Fibroblast of lung (primary cell): Measurements from ENCODE around the gene MSI2. TPM values are rescaled to one million over a fixed set of nuclear protein-coding genes. Genes with fewer than 3 reads are reported as not detected.

Experiments used
- DNase-seq, 2 donors: peaks; one replicate each; pipeline versions ENCODE4 v3.0.0 to v3.0.0-alpha.2; 2010; ENCODE audit warnings: low read depth in 2 of 2
- H2AFZ ChIP-seq: 2 replicates; pipeline ENCODE4 v1.5.1; 2012; ENCODE audit warnings: low read length, control low read depth, inconsistent platforms
- H3K27ac ChIP-seq: 2 replicates; pipeline ENCODE4 v1.5.1; 2011; ENCODE audit warnings: low read length, control low read depth; ENCODE audit not compliant: insufficient read depth
- H3K27me3 ChIP-seq: 2 replicates; pipeline ENCODE4 v1.5.1; 2011; ENCODE audit warnings: mild to moderate bottlenecking, low read length; ENCODE audit not compliant: control insufficient read depth, insufficient read depth
- H3K36me3 ChIP-seq: 2 replicates; pipeline ENCODE4 v1.5.1; 2011; ENCODE audit warnings: low read length; ENCODE audit not compliant: control insufficient read depth, insufficient read depth
- H3K4me1 ChIP-seq: 2 replicates; pipeline ENCODE4 v1.5.1; 2011; ENCODE audit warnings: low read length; ENCODE audit not compliant: control insufficient read depth, insufficient read depth; ENCODE audit errors: extremely low read depth
- H3K4me2 ChIP-seq: 2 replicates; pipeline ENCODE4 v1.5.1; 2011; ENCODE audit warnings: low read length, control low read depth; ENCODE audit not compliant: insufficient read depth; ENCODE audit errors: extremely low read depth
- H3K4me3 ChIP-seq, 4 experiments: fragments of 200-600 bp in 1 of 4; sonication (generic) in 1 of 4; replicated peaks in 1 of 4; 2 replicates each; pipeline ENCODE4 v1.5.1; 2011 to 2016; ENCODE audit warnings: low read length in 4 of 4, low read depth in 3 of 4, mild to moderate bottlenecking in 3 of 4, control low read depth in 2 of 4, inconsistent platforms in 1 of 4, mixed read lengths in 1 of 4; ENCODE audit not compliant: insufficient read depth in 1 of 4; ENCODE audit errors: control extremely low read depth in 1 of 4
- H3K79me2 ChIP-seq: 2 replicates; pipeline ENCODE4 v1.5.1; 2012; ENCODE audit warnings: mild to moderate bottlenecking, low read length, inconsistent platforms; ENCODE audit not compliant: control insufficient read depth, insufficient read depth
- H3K9ac ChIP-seq: 2 replicates; pipeline ENCODE4 v1.5.1; 2011; ENCODE audit warnings: mild to moderate bottlenecking, low read length, control low read depth; ENCODE audit not compliant: insufficient read depth
- H3K9me3 ChIP-seq: 2 replicates; pipeline ENCODE4 v1.5.1; 2012; ENCODE audit warnings: low read depth, low read length; ENCODE audit not compliant: control insufficient read depth, insufficient read depth
- H4K20me1 ChIP-seq: 2 replicates; pipeline ENCODE4 v1.5.1; 2011; ENCODE audit warnings: low read length; ENCODE audit not compliant: control insufficient read depth, insufficient read depth; ENCODE audit errors: extremely low read depth
- EZH2 ChIP-seq: IDR thresholded peaks from 2 replicates; pipeline ENCODE4 v1.5.1; 2012; ENCODE audit warnings: low read length, control low read depth, mild to moderate bottlenecking; ENCODE audit errors: missing control alignments
- polyA plus RNA-seq, 2 donors: library from polyadenylated mRNA; depleted of rRNA in 1 of 2; stranded (reverse) in 1 of 2; unstranded in 1 of 2; fragments of >200 nt; gene quantifications; 2 replicates each; pipeline ENCODE4 v1.2.1, GENCODE V29; 2011 to 2012; ENCODE audit warnings: missing spikeins in 1 of 2
- total RNA-seq: library from RNA; depleted of rRNA; stranded (reverse); fragments of >200 nt; gene quantifications from 2 replicates; pipeline ENCODE4 v1.2.1, GENCODE V29; 2014
- TF ChIP-seq, protein P1 (sequence below), 2 donors: IDR thresholded peaks in 1 of 2; conservative IDR thresholded peaks in 1 of 2; 1 replicate in 1 of 2; 2 replicates in 1 of 2; pipeline ENCODE4 v1.5.1; 2011 to 2012; ENCODE audit warnings: low read length in 2 of 2, control low read depth in 1 of 2, inconsistent platforms in 1 of 2, low read depth in 1 of 2, mild to moderate bottlenecking in 1 of 2

MSI2 gene
- total and polyA plus RNA-seq, 2 donors (not counting 1 experiment from before 2014, with no cell fraction given): 6.8 to 14.2 TPM

DNA sequence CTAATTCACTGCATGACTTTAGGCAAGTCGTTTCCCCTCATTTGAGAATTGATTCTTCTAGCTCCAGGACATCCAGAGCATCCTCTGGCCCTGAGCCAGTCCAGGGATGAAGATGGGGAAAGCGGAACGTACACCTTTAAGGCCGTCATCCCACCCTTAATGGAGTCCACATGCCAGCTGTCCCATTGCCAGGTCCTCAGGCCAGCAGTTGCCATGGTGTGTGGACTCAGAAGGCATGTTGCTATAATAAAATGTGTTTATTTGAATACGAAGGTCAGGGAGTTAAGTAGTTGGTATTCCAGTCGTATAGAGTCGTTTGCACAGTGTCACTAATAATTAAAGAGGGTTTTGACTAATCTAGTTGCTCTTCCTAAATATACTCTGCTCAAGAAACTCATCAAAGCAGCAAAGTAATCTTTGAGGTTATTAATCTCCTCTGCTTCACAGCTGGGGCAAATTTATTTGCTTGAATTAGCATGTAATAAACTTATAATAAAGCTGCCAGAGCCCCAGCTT, 458.4 kb downstream of the MSI2 start:
- no peak overlapping the region for H3K27ac ChIP-seq
- no peaks in the 10 kb centered on the region for H3K9me3 ChIP-seq
- no peaks in the 10 kb centered on the region for H3K79me2 ChIP-seq
- no peak for TF ChIP-seq EZH2
- TF ChIP-seq, protein P1, sequence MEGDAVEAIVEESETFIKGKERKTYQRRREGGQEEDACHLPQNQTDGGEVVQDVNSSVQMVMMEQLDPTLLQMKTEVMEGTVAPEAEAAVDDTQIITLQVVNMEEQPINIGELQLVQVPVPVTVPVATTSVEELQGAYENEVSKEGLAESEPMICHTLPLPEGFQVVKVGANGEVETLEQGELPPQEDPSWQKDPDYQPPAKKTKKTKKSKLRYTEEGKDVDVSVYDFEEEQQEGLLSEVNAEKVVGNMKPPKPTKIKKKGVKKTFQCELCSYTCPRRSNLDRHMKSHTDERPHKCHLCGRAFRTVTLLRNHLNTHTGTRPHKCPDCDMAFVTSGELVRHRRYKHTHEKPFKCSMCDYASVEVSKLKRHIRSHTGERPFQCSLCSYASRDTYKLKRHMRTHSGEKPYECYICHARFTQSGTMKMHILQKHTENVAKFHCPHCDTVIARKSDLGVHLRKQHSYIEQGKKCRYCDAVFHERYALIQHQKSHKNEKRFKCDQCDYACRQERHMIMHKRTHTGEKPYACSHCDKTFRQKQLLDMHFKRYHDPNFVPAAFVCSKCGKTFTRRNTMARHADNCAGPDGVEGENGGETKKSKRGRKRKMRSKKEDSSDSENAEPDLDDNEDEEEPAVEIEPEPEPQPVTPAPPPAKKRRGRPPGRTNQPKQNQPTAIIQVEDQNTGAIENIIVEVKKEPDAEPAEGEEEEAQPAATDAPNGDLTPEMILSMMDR (conservative IDR thresholded peaks at IDR 0.05 in 1 of 2, IDR thresholded peaks at IDR 0.05 in 1 of 2; ENCODE audit: low read depth in 1 of 2, low read length in 2 of 2): no peak
- no peaks in the 10 kb centered on the region for H3K36me3 ChIP-seq
- no peaks in the 10 kb centered on the region for H4K20me1 ChIP-seq
- no peaks in the 10 kb centered on the region for H3K4me1 ChIP-seq
- H3K4me2 ChIP-seq: no peak overlapping the region
- no peaks in the 10 kb centered on the region for H3K27me3 ChIP-seq
- no peak for DNase-seq
- H3K9ac ChIP-seq: no peak overlapping the region
- H2AFZ ChIP-seq: no peak overlapping the region
- H3K4me3 ChIP-seq: no peak overlapping the region

- DNase-seq: no peak
- Histone ChIP-seq H3K9ac (no peak overlapping the region), H3K27ac (no peak overlapping the region), H3K9me3 (no peaks in the 10 kb centered on the region), H3K4me2 (no peak overlapping the region), H3K36me3 (no peaks in the 10 kb centered on the region), H3K79me2 (no peaks in the 10 kb centered on the region), H3K4me3 (no peak overlapping the region), H3K4me1 (no peaks in the 10 kb centered on the region), H4K20me1 (no peaks in the 10 kb centered on the region), H3K27me3 (no peaks in the 10 kb centered on the region), H2AFZ (no peak overlapping the region)
- TF ChIP-seq, protein P1 (conservative IDR thresholded peaks at IDR 0.05 in 1 of 2, IDR thresholded peaks at IDR 0.05 in 1 of 2; ENCODE audit: low read depth in 1 of 2, low read length in 2 of 2): no peak
- no peak for TF ChIP-seq EZH2
Measured at GRCh38 chr17:57715981-57716380, 459.7 kb downstream of the MSI2 start.

DNA sequence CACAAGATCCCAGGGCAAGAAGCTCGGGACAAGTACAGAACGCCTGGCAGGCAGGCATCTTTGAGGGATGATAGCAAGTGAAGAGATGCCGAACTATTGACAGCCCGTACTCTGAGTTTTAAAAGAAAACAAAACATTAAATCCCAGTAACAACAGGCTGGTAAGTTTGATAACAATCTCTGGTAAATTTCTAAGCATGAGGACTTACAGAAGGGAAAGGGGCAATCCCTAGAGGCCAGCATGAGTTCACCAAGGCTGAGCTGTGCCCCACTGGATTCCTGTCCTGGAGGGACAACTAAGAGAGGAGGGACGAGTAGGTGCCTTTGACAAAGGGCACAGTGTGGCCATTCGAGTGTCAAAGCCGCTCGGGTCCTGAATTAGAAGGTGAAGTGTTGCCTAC, 462.6 kb downstream of the MSI2 start:
- no peaks in the 10 kb centered on the region for H3K27me3 ChIP-seq
- TF ChIP-seq, protein P1 (conservative IDR thresholded peaks at IDR 0.05 in 1 of 2, IDR thresholded peaks at IDR 0.05 in 1 of 2; ENCODE audit: low read depth in 1 of 2, low read length in 2 of 2): no peak
- no peak for DNase-seq
- H3K4me2 ChIP-seq: no peak overlapping the region
- H3K27ac ChIP-seq: no peak overlapping the region
- H3K9me3 ChIP-seq: no peaks in the 10 kb centered on the region
- H3K9ac ChIP-seq: no peak overlapping the region
- no peak overlapping the region for H2AFZ ChIP-seq
- no peaks in the 10 kb centered on the region for H4K20me1 ChIP-seq
- no peaks in the 10 kb centered on the region for H3K36me3 ChIP-seq
- H3K4me3 ChIP-seq: no peak overlapping the region
- no peaks in the 10 kb centered on the region for H3K79me2 ChIP-seq
- no peaks in the 10 kb centered on the region for H3K4me1 ChIP-seq
